ENCODE results near the gene EMC1. TPM values are rescaled to one million over a fixed set of nuclear protein-coding genes. Genes with fewer than 3 reads are reported as not detected.

EMC1 gene
- total and polyA plus RNA-seq, 2 experiments from 2014 or later: 25.0 to 37.0 TPM

GRCh38 chr1:19255288-19255687 lies 4.0 kb upstream of the EMC1 start:
- TF ChIP-seq CTCF (IDR thresholded peaks at IDR 0.05; ENCODE audit: low read depth, low read length): no peak
- H3K27ac ChIP-seq: no peak overlapping the region
- no peaks in the 10 kb centered on the region for H3K27me3 ChIP-seq
- DNase-seq (ENCODE audit: low read depth in 1 of 2, low spot score in 1 of 2): no peak
- peaks cover 15% of the 10 kb centered on the region for H3K4me1 ChIP-seq (ENCODE audit: low read depth)
- H3K4me3 ChIP-seq: no peak overlapping the region
- H3K36me3 ChIP-seq: peaks cover 17% of the 10 kb centered on the region
- no peaks in the 10 kb centered on the region for H3K9me3 ChIP-seq (ENCODE audit: low read depth)

- TF ChIP-seq CTCF (IDR thresholded peaks at IDR 0.05; ENCODE audit: low read depth, low read length): no peak
- H3K9me3 ChIP-seq (ENCODE audit: low read depth): no peaks in the 10 kb centered on the region
These were observed 3.1 kb upstream of the EMC1 start for GRCh38 chr1:19254416-19254815.

GRCh38 chr1:19250629-19251304 lies 557 bp downstream of the EMC1 start:
- Histone ChIP-seq H3K4me3 (peak overlapping the region; percentile 83), H3K4me1 (ENCODE audit: low read depth) (peaks cover 16% of the 10 kb centered on the region), H3K27ac (peak overlapping the region; percentile 96), H3K36me3 (peaks cover under 1% of the 10 kb centered on the region), H3K27me3 (no peaks in the 10 kb centered on the region), H3K9me3 (ENCODE audit: low read depth) (no peaks in the 10 kb centered on the region)
- no peak for TF ChIP-seq CTCF (IDR thresholded peaks at IDR 0.05; ENCODE audit: low read depth, low read length)
- no peak for DNase-seq (ENCODE audit: low read depth in 1 of 2, low spot score in 1 of 2)

More at GRCh38 chr1:19254416-19254815, 3.1 kb upstream of the EMC1 start:
- H3K4me1 ChIP-seq (ENCODE audit: low read depth): peaks cover 16% of the 10 kb centered on the region
- no peak overlapping the region for H3K4me3 ChIP-seq
- DNase-seq (ENCODE audit: low read depth in 1 of 2, low spot score in 1 of 2): no peak
- H3K27ac ChIP-seq: no peak overlapping the region
- peaks cover 12% of the 10 kb centered on the region for H3K36me3 ChIP-seq
- H3K27me3 ChIP-seq: no peaks in the 10 kb centered on the region

- H3K27me3 ChIP-seq: no peaks in the 10 kb centered on the region
- no peaks in the 10 kb centered on the region for H3K9me3 ChIP-seq (ENCODE audit: low read depth)
- H3K4me1 ChIP-seq (ENCODE audit: low read depth): no peaks in the 10 kb centered on the region
- no peak overlapping the region for H3K4me3 ChIP-seq
- H3K36me3 ChIP-seq: peaks cover 70% of the 10 kb centered on the region
- TF ChIP-seq CTCF (IDR thresholded peaks at IDR 0.05; ENCODE audit: low read depth, low read length): peak; percentile 95
- H3K27ac ChIP-seq: no peak overlapping the region
- peak; percentile 55 to 85 for DNase-seq (ENCODE audit: low read depth in 1 of 2, low spot score in 1 of 2)
These were observed 10.4 kb downstream of the EMC1 start for GRCh38 chr1:19240673-19241538.

GRCh38 chr1:19239876-19240275 lies 11.4 kb downstream of the EMC1 start:
- H3K9me3 ChIP-seq (ENCODE audit: low read depth): no peaks in the 10 kb centered on the region
- DNase-seq (ENCODE audit: low read depth in 1 of 2, low spot score in 1 of 2): no peak
- no peak overlapping the region for H3K4me3 ChIP-seq
- no peak for TF ChIP-seq CTCF (IDR thresholded peaks at IDR 0.05; ENCODE audit: low read depth, low read length)
- no peaks in the 10 kb centered on the region for H3K27me3 ChIP-seq
- peaks cover 70% of the 10 kb centered on the region for H3K36me3 ChIP-seq
- no peak overlapping the region for H3K27ac ChIP-seq
- H3K4me1 ChIP-seq (ENCODE audit: low read depth): no peaks in the 10 kb centered on the region
